Heart right ventricle (tissue), 16 donors: Measurements from ENCODE around the gene RAMAC. TPM values are rescaled to one million over a fixed set of nuclear protein-coding genes. Genes with fewer than 3 reads are reported as not detected.
A peak's percentile ranks its signal among the peaks of the same experiment; 100 is the strongest.

Source experiments
- ATAC-seq, 8 donors: fragments of 200-7000 bp; cut with Tn5 transposase; one replicate each; pipeline ENCODE4 v1.9.1; 2020; ENCODE audit warnings: mild to moderate bottlenecking in 8 of 8, moderate library complexity in 8 of 8, moderate number of reproducible peaks in 1 of 8
- DNase-seq, 2 donors: peaks; one replicate each; pipeline ENCODE4 v3.0.0-alpha.2; 2020
- H3K27ac ChIP-seq, 10 donors: fragments of 200-600 bp; sonication (generic) in 2 of 10; one replicate each; pipeline versions ENCODE4 v1.5.0 to v1.8.0; 2020 to 2022; ENCODE audit warnings: mild to moderate bottlenecking in 3 of 10
- H3K27me3 ChIP-seq, 7 donors: fragments of 200-600 bp; one replicate each; pipeline ENCODE4 v1.8.0; 2021 to 2022; ENCODE audit warnings: mild to moderate bottlenecking in 2 of 7
- H3K36me3 ChIP-seq, 9 donors: fragments of 200-600 bp; sonication (generic) in 1 of 9; one replicate each; pipeline versions ENCODE4 v1.5.0 to v1.8.0; 2020 to 2022; ENCODE audit warnings: mild to moderate bottlenecking in 2 of 9
- H3K4me1 ChIP-seq, 9 donors: fragments of 200-600 bp; sonication (generic) in 1 of 9; one replicate each; pipeline versions ENCODE4 v1.5.0 to v1.8.0; 2020 to 2022; ENCODE audit warnings: mild to moderate bottlenecking in 4 of 9
- H3K4me3 ChIP-seq, 10 donors: fragments of 200-600 bp; sonication (generic) in 2 of 10; one replicate each; pipeline versions ENCODE4 v1.5.0 to v1.8.0; 2020 to 2022; ENCODE audit warnings: mild to moderate bottlenecking in 7 of 10, moderate library complexity in 2 of 10
- H3K9me3 ChIP-seq, 11 donors: fragments of 200-600 bp in 10 of 11; sonication (generic) in 2 of 11; one replicate each; pipeline versions ENCODE4 v1.5.0 to v1.8.0; 2013 to 2022; ENCODE audit warnings: mild to moderate bottlenecking in 2 of 11, control low read depth in 1 of 11, moderate library complexity in 1 of 11
- WGBS, 2 donors: extraction: QIAGEN DNeasy Blood & Tissue Kit; methylation state at CpG; one replicate each; pipeline ENCODE4 v1.1.7; 2013; ENCODE audit warnings: inconsistent platforms in 1 of 2; 5-methylcytosine and 5-hydroxymethylcytosine counted together
- intact Hi-C, 10 donors: fragments of 100-400 bp; cut with DNase I; formaldehyde crosslinking; loops; one replicate each; pipeline versions ENCODE4 v1.11.1 to v1.14.2; 2022
- polyA plus RNA-seq, 2 donors: library from polyadenylated mRNA; stranded (reverse); fragments of 200-250 nt; gene quantifications; one replicate each; pipeline ENCODE4 v1.2.3, GENCODE V29; 2013
- total RNA-seq, 10 donors: library from RNA; stranded (reverse); fragmentation: NEBNext Ultra II Directional in 3 of 10; extraction: Animal tissue kit (Norgen Biotek cat#: 25700) in 3 of 10; gene quantifications; one replicate each; pipeline versions ENCODE4 v1.2.1 to v1.2.4, GENCODE V29; 2021 to 2023
- TF ChIP-seq, protein P1 (sequence below), 9 donors: fragments of 200-600 bp; sonication (generic) in 2 of 9; IDR thresholded peaks; one replicate each; pipeline versions ENCODE4 v1.5.0 to v1.8.0; 2021 to 2022; ENCODE audit warnings: antibody characterized with exemption in 9 of 9, mild to moderate bottlenecking in 5 of 9, moderate library complexity in 1 of 9
- donor health status: Arrhythmogenic right ventricular cardiomyopathy.
- donor health status: ischemic (EF 13 %, LVEDD 7.1; RV severe dilation, severe dysfunction).
- donor health status: healthy with polysubstance abuse.
- donor health status: DM: no; HTN: yes; CAD: no.
- donor health status: DM: no; HTN: no; CAD: no.
- donor health status: ischemic (EF 25% LVEDD 6.9; RV normal size, moderate dysfunction).
- donor health status: ischemic (EF 25% LVEDD 5.7; RV mildly dilated, moderate dysfunction).
- donor health status: healthy.
- donor health status: DM: yes; HTN: yes; CAD: no.
- donor health status: Ischemic cardiomyopathy.
- donor health status: ischemic (EF 35%, LVEDD 5.7; RV mildly dilated, moderate dysfunction).
- donor health status: nonischemic (EF 11% LVEDD 7.7; RV severe dilation, severe dysfunction).
- donor health status: DM: yes; HTN: yes; CAD: no.
- donor health status: PGD.
- donor health status: ischemic (EF 29% LVEDD 5.4; RV normal size, mild dysfunction).
- donor health status: nonischemic (EF 23%, LVEDD 6.1; RV moderate dilation, normal function).

Gene RAMAC
- total and polyA plus RNA-seq, 12 donors = 11.8 to 20.4 (median 14.4) TPM

DNA sequence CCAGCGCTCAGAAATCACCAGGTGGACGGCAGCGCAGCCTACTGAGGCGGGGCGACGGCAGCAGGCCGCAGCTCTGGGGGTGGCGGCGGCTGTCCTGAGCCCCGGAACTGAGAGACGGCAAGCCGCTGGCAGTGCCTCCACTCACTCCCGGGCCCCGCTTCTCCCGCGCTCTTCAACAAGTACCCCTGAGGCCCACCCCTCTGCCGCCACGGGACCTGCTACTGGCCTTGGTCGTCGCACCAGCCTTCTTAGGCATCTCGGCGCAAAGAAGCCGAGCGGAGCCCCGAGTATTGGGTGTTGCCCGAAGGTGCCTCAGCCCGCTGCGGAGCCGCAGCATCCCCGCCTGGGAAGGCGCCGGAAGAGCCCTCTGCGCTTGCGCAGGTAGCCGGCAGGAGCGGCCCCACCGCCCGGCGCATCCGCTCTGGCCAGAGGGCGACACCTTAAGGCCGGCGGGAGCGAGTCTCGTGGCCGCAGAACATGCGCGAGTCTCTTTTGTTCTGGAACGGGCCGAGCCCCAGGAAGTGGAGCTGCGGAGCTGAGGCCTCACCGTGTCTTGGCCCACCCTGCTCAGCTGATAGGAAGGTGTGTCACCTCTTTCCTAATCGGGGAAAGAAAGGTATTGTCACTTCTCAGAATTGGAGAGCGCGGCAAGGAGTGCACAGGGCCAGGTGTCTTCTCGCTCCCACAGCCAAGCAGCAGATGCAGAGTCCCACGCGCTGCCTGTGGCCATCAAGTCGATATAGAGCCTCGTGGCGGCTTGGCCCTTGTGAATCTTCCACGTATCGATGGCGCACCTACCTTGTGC is 25.5 kb downstream of the RAMAC start, which contains the start of gene C15orf40:
C15orf40 (minus strand) TSS at position 369 of the 805 bp plus-strand sequence; CDS start at position 337, 32 bp downstream.
- peaks cover 0 to 50% (median 20%) of the 10 kb centered on the region in 9 donors for H3K36me3 ChIP-seq
- 1 to 2% methylated on average over 63 to 64 of the region's 64 CpGs for WGBS, 2 donors
- H3K4me1 ChIP-seq = peaks cover 4 to 31% (median 26%) of the 10 kb centered on the region in 9 donors
- peak; percentile 91 to 92 for DNase-seq
- peak within 1 kb of the TSS; percentile 81 to 100 (median 96) for H3K4me3 ChIP-seq
- H3K27ac ChIP-seq = peak within 1 kb of the TSS in 9 of 10 donors; percentile 79 to 90 (median 87)
- intact Hi-C loops = loop anchor here in 7 of 10 donors (1.0 to 10.0 kb wide), 12 partner anchors 26 to 467 kb away; partner anchors contain the start of genes HDGFL3 (in 6 of the 7), BTBD1 (in 4 of the 7), RPS17 (in 1 of the 7) and TM6SF1 (in 1 of the 7)
- TF ChIP-seq, protein P1, sequence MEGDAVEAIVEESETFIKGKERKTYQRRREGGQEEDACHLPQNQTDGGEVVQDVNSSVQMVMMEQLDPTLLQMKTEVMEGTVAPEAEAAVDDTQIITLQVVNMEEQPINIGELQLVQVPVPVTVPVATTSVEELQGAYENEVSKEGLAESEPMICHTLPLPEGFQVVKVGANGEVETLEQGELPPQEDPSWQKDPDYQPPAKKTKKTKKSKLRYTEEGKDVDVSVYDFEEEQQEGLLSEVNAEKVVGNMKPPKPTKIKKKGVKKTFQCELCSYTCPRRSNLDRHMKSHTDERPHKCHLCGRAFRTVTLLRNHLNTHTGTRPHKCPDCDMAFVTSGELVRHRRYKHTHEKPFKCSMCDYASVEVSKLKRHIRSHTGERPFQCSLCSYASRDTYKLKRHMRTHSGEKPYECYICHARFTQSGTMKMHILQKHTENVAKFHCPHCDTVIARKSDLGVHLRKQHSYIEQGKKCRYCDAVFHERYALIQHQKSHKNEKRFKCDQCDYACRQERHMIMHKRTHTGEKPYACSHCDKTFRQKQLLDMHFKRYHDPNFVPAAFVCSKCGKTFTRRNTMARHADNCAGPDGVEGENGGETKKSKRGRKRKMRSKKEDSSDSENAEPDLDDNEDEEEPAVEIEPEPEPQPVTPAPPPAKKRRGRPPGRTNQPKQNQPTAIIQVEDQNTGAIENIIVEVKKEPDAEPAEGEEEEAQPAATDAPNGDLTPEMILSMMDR (IDR thresholded peaks at IDR 0.05) = peak; percentile 37 to 89 (median 63)
- no peaks in the 10 kb centered on the region for H3K27me3 ChIP-seq
- peak; percentile 98 to 100 (median 99) for ATAC-seq
- no peaks in the 10 kb centered on the region for H3K9me3 ChIP-seq

DNA sequence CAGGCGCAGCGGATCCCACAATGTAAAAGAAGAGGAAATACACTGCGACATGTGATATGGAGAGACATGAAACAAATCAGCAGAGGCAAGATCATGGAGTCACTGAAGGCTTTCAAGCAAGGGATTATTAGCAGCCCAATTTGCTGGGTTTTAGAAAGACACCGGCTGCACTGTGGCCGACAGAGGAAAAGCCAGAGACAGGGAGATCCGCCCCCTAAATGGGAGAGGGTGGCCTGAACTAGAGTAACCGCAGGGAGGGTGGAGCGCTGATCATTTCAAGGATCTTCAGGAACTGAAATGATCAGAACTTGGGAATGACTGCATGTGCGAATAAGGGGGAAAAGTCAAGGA is 26.0 kb downstream of the RAMAC start:
- TF ChIP-seq, protein P1 (IDR thresholded peaks at IDR 0.05) = no peak
- intact Hi-C loops = loop anchor here in 6 of 10 donors (5.0 to 10.0 kb wide), 7 partner anchors 53 to 467 kb away; partner anchors contain the start of genes HDGFL3 (in 4 of the 6), BTBD1 (in 3 of the 6), RPS17 (in 1 of the 6) and TM6SF1 (in 1 of the 6)
- Histone ChIP-seq H3K36me3 (peaks cover 0 to 50% (median 21%) of the 10 kb centered on the region in 9 donors), H3K4me3 (peak overlapping the region; percentile 81 to 100 (median 96)), H3K4me1 (peaks cover 4 to 31% (median 26%) of the 10 kb centered on the region in 9 donors), H3K27ac (peak overlapping the region in 9 of 10 donors; percentile 79 to 90 (median 87)), H3K9me3 (no peaks in the 10 kb centered on the region), H3K27me3 (no peaks in the 10 kb centered on the region)
- WGBS, 2 donors = 50 to 54% methylated on average over 9 of the region's 9 CpGs
- no peak for DNase-seq
- ATAC-seq = peak in 1 of 8 donors; percentile 5

DNA sequence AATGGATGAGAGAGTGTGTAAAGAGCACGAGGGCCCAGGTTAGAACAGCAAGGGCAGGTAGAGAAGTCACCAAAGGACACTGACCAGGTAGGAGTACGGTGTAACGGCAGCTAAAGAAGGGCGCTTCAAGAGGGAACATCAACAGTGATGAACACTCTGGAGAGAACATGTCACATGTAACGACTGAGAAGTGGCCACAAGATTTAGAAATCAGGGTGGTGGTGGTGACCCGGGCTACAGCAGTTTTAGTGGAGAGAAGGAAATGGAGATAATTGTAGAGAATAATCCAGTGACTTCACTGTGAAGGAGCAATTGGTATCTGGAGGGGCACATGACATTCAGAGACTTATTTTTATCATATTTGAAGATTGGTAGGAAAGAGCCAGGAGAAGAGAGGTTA is 26.6 kb downstream of the RAMAC start:
- H3K27me3 ChIP-seq = no peaks in the 10 kb centered on the region
- H3K27ac ChIP-seq = no peak overlapping the region
- ATAC-seq (no peak), DNase-seq (no peak)
- 95 to 97% methylated on average over 6 of the region's 6 CpGs for WGBS, 2 donors
- TF ChIP-seq, protein P1 (IDR thresholded peaks at IDR 0.05) = no peak
- H3K9me3 ChIP-seq = no peaks in the 10 kb centered on the region
- peaks cover 4 to 31% (median 26%) of the 10 kb centered on the region in 9 donors for H3K4me1 ChIP-seq
- intact Hi-C loops = loop anchor here in 6 of 10 donors (5.0 to 10.0 kb wide), 7 partner anchors 52 to 468 kb away; partner anchors contain the start of genes HDGFL3 (in 4 of the 6), BTBD1 (in 3 of the 6), RPS17 (in 1 of the 6) and TM6SF1 (in 1 of the 6)
- no peak overlapping the region for H3K4me3 ChIP-seq
- H3K36me3 ChIP-seq = peaks cover 0 to 50% (median 24%) of the 10 kb centered on the region in 9 donors

DNA sequence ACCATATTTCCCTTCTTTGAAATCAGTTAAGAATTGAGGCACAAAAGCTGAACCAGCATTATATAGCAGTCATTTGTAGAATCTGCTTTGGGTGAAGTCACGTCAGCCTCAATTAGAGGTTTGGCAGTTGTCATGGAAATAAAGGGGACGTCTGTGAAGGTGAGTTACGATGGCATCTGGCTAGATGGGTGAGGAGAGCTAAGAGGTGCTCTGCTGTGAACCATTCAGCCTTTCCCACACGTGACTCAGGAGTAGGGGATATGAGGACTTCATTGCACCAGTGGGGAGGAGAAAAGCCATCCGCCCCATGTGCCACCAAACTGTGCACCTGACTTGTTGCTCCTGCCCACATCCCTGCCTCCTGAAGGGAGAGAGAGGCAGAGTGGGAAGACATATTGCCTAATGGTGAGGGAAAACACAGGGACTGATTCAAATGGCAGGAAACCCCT is 28.2 kb downstream of the RAMAC start:
- DNase-seq = no peak
- no peak overlapping the region for H3K4me3 ChIP-seq
- H3K27ac ChIP-seq = no peak overlapping the region
- no peak for ATAC-seq
- peaks cover 0 to 50% (median 23%) of the 10 kb centered on the region in 9 donors for H3K36me3 ChIP-seq
- TF ChIP-seq, protein P1 (IDR thresholded peaks at IDR 0.05) = no peak
- 68 to 73% methylated on average over 5 of the region's 5 CpGs for WGBS, 2 donors
- no peaks in the 10 kb centered on the region for H3K9me3 ChIP-seq
- H3K4me1 ChIP-seq = peaks cover 4 to 31% (median 26%) of the 10 kb centered on the region in 9 donors
- intact Hi-C loops = loop anchor here in 6 of 10 donors (5.0 to 10.0 kb wide), 7 partner anchors 51 to 469 kb away; partner anchors contain the start of genes HDGFL3 (in 4 of the 6), BTBD1 (in 3 of the 6), RPS17 (in 1 of the 6) and TM6SF1 (in 1 of the 6)
- H3K27me3 ChIP-seq = no peaks in the 10 kb centered on the region
